Epidermal melanocyte (primary cell): ENCODE data around the gene CNN2.
"Not testable (repeated sequence)": the region's sequence is repeated elsewhere in the genome, so short reads cannot be mapped to it uniquely, and the experiment has no call there.

ENCODE experiments used
- DNase-seq: peaks from one replicate; pipeline ENCODE4 v3.0.0; 2011; ENCODE audit warnings: low spot score; ENCODE audit not compliant: insufficient read length

CNN2 gene

GRCh38 chr19:1010586-1011510, 15.6 kb upstream of the CNN2 start:
- DNase-seq = no peak

DNA sequence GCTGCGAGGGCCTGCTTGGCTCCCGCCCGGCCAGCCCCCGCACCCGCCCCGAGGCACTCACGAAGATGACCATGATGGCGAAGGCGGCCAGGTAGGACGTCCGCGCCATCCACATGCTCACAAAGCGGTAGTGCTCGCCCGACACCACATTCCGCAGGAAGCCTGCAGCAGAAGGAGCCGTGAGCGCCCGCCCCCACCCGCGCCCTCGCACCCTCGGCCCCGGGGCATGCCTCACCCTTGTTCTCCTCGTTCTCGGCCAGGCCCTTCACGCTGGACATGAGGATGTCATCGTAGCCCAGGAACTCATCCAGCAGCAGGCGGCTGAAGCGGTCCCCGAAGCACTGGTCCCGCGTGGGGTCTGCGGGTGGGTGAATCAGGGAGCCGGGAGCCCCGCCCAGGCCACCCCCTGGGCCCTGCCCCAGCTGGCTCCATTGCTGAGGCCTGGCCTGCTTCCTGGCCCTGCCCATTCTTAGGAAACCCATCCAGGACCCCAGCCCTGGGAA, 14.5 kb upstream of the CNN2 start:
- no peak for DNase-seq

DNA sequence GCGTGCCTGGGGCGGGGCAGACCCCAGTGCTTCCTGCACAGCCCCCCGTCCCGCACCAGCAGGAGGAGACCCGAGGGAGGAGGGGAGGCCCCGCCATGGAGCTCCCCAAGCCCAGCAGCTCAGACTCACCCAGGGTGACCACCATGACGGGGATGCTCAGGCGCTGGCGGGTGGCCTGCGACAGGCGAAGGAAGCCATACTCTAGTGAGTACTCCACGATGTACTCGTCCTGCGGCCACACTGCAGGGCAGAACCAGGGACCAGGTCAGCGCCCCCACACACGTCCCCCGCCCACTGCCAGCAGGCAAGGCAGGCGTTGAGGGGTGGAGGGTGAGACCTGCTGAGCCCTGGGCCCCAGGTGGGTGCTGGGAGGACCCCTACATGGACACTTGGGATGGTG, 14.1 kb upstream of the CNN2 start:
- no peak for DNase-seq

GRCh38 chr19:1013218-1013617, 13.2 kb upstream of the CNN2 start:
- DNase-seq = no peak

DNA sequence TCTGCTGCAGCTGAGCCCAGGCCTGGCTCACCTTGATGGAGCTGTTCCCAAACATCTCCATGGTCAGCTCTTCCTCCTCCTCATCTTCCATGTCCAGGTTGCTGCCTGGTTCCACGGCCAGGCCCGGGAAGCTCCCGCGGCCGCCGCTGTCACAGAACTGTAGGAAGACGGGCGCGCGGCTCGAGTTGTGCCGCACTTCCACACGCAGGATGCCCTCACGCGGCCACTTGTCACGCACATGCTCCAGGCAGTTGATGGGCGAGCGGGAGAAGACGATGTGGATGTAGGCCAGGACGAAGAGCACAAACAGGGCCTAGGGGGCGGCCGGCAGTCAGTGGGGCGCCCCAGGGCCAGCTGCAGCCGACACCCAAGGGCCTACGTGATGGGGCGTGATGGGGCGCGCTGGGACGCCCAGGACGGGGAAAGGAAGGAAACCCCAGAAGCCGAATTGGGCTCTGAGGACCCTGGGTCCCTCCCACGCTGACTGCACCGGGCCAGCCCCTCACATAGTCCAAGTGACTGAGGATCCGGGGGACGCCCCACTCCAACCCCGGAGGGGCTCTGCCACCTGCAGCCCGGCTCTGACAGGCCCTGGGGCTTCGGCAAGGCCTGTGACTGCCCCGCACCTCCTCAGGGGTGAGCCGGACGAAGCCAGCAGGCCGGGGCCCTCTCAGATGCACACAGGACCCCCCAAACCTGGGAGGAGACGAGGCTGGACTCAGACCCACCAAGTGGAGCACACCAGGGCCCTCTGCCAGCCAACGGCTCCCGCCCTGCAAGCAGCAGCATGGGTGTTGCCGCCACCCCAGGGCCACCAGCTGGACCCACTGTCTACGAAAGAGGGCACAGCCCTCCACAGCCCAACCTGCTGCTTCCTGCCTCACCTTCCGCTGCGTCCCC, 12.0 kb upstream of the CNN2 start:
- no peak for DNase-seq

GRCh38 chr19:1015061-1015781, 11.2 kb upstream of the CNN2 start:
- no peak for DNase-seq

- DNase-seq = no peak
Observed at GRCh38 chr19:1015782-1016646, 10.4 kb upstream of the CNN2 start.

GRCh38 chr19:1016647-1017114, 9.7 kb upstream of the CNN2 start:
- DNase-seq = peak; percentile 60

GRCh38 chr19:1017115-1017905, 9.1 kb upstream of the CNN2 start:
- no peak for DNase-seq

- DNase-seq = no peak
Observed at GRCh38 chr19:1017906-1018305, 8.5 kb upstream of the CNN2 start.

DNA sequence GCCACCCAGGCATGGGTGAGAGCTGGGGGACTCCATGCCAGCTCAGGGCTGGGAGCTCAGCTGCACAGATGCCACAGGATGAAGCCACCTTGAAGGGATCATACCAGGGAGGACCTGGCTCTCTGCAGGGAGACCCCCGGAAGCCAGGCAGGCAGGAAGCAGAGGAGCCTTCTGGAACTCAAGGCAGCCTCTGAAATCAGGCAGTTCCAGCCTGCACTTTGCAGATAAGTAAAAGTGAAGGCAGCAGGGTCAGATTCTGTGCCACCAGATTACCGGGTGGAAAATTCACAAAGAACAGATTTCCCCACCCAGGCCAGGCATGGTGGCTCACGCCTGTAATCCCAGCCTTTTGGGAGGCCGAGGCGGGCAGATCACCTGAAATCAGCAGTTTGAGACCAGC, 8.0 kb upstream of the CNN2 start:
- DNase-seq = no peak

GRCh38 chr19:1018932-1019615, 7.3 kb upstream of the CNN2 start:
- DNase-seq = no peak

DNA sequence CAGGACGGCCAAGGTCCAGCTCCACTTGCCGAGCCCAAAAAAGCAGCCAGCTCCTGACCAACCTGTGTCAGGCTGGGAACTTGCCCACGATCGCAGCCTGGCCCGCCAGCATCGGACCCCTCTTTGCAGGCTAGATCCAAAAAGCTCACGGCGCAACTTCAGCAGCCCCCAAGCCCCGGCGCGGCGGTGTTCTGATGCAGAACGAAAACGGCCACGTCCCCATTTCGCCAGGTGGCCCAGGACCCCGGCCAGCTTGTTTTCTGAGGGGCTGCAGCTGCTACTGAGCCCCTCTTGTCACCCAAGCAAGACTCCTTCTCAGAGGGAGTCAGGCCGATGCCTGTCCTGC, 6.8 kb upstream of the CNN2 start:
- no peak for DNase-seq

GRCh38 chr19:1019980-1020867, 6.2 kb upstream of the CNN2 start:
- no peak for DNase-seq

DNA sequence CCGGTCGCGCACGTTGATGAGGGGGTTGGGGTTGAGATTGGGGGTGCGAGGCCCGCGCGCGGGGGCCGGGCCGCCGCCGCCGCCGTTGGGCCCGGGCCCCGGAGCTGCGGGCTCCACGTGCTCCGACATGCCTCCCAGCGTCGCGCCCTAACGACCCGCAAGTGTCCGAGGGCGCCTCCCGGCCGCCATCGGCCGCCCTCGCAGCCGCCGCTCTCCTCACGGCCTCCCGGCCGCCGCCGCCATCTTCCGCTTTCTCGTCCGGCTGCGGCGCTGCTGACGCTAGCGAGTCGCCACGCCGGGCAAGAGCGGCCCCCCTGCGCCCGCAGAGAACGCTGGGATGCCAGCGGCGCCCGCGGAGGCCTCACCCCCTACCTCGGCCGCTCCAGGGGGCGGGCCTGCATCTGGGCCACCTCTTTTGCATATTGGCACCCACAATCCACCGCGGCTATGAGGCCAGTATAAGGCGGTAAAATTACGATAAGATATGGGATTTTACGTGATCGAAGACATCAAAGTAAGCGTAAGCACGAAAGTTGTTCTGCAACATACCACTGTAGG, 5.5 kb upstream of the CNN2 start, which contains the start of gene TMEM259:
Gene TMEM259 (minus strand): TSS at position 256 of the 558 bp plus-strand sequence. CDS start 127 bp downstream, at position 129.
- peak; percentile 98 for DNase-seq

DNA sequence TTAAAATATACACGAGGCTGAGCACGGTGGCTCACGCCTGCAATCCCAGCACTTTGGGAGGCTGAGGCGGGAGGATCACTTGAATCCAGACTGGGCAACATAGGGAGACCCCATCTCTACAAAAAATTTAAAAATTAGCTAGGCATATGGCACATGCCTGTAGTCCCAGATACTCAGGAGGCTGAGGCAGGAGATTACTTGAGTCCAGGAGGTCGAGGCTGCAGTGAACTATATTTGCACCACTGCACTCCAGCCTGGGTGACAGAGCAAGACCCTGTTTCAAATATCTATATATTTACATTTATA, 2.6 kb upstream of the CNN2 start:
- DNase-seq = not testable (repeated sequence)

DNA sequence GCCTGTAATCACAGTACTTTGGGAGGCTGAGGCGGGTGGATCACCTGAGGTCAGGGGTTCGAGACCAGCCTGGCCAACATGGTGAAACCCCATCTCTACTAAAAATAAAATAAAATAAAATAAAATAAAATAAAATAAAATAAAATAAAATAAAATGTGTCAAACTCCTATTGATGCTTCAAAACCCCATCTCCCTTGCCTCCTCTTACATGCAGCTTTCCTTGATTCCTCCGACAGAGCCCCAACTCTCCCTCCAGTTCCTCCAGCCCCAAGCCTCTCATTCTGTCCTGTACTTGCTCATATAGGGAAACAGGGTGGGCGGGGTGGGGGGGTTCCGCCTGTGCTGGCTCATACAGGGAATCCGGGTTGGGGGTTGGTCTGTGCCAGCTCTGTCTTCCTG, 1.3 kb upstream of the CNN2 start:
- DNase-seq = not testable (repeated sequence)
